Small intestine (tissue), 7 donors: Measurements from ENCODE around the gene HOXB4. TPM values are rescaled to one million over a fixed set of nuclear protein-coding genes. Genes with fewer than 3 reads are reported as not detected.

Source experiments
- DNase-seq, 2 donors: peaks; one replicate each; pipeline versions ENCODE4 v3.0.0 to v3.0.0-alpha.2; 2013
- FAIRE-seq: peaks from 2 replicates; lab custom pipeline; 2012; peaks lifted over from hg19 to GRCh38; lab: Jason Lieb, UNC
- H3K27ac ChIP-seq, 3 donors: one replicate each; pipeline ENCODE4 v1.5.1; 2013; ENCODE audit warnings: low read length in 2 of 3, mild to moderate bottlenecking in 2 of 3, control low read depth in 1 of 3, inconsistent platforms in 1 of 3, low read depth in 1 of 3, moderate library complexity in 1 of 3
- H3K27me3 ChIP-seq, 3 donors: one replicate each; pipeline ENCODE4 v1.6.1; 2013; ENCODE audit warnings: low read length in 3 of 3, inconsistent platforms in 1 of 3; ENCODE audit not compliant: control insufficient read depth in 3 of 3, insufficient read depth in 3 of 3
- H3K36me3 ChIP-seq, 3 donors: one replicate each; pipeline ENCODE4 v1.6.1; 2013; ENCODE audit warnings: low read length in 3 of 3, inconsistent platforms in 1 of 3, low read depth in 1 of 3, mild to moderate bottlenecking in 1 of 3, moderate library complexity in 1 of 3; ENCODE audit not compliant: control insufficient read depth in 3 of 3, insufficient read depth in 2 of 3
- H3K4me1 ChIP-seq, 3 donors: one replicate each; pipeline ENCODE4 v1.6.1; 2013; ENCODE audit warnings: low read length in 2 of 3, inconsistent platforms in 1 of 3, low read depth in 1 of 3, mild to moderate bottlenecking in 1 of 3, moderate library complexity in 1 of 3; ENCODE audit not compliant: control insufficient read depth in 3 of 3, insufficient read depth in 2 of 3
- H3K4me3 ChIP-seq, 3 donors: one replicate each; pipeline ENCODE4 v1.5.1; 2013; ENCODE audit warnings: low read length in 3 of 3, control low read depth in 1 of 3, inconsistent platforms in 1 of 3, low read depth in 1 of 3, mild to moderate bottlenecking in 1 of 3, moderate library complexity in 1 of 3
- H3K9me3 ChIP-seq, 2 donors: one replicate each; pipeline ENCODE4 v1.6.1; 2013; ENCODE audit warnings: low read depth in 1 of 2, low read length in 1 of 2; ENCODE audit not compliant: control insufficient read depth in 2 of 2, insufficient read depth in 1 of 2
- WGBS, 3 donors: extraction: QIAGEN DNeasy Blood & Tissue Kit; methylation state at CpG; one replicate each; pipeline ENCODE4 v1.1.7; 2013; 5-methylcytosine and 5-hydroxymethylcytosine counted together
- polyA plus RNA-seq, 4 donors: library from polyadenylated mRNA; stranded (reverse) in 3 of 4; unstranded in 1 of 4; fragments of 200-250 nt in 3 of 4; fragments of 120-200 nt in 1 of 4; gene quantifications; one replicate each; pipeline versions ENCODE4 v1.2.1 to v1.2.3, GENCODE V29; 2013
- donor health status: healthy with polysubstance abuse.
- donor health status: control.
- donor health status: control.
- donor health status: Bipolar disorder and iron deficiency.
- donor health status: healthy.

The HOXB4 gene
- polyA plus RNA-seq, 4 donors: 0.27 to 3.1 (median 2.2) TPM; not detected in 1

DNA sequence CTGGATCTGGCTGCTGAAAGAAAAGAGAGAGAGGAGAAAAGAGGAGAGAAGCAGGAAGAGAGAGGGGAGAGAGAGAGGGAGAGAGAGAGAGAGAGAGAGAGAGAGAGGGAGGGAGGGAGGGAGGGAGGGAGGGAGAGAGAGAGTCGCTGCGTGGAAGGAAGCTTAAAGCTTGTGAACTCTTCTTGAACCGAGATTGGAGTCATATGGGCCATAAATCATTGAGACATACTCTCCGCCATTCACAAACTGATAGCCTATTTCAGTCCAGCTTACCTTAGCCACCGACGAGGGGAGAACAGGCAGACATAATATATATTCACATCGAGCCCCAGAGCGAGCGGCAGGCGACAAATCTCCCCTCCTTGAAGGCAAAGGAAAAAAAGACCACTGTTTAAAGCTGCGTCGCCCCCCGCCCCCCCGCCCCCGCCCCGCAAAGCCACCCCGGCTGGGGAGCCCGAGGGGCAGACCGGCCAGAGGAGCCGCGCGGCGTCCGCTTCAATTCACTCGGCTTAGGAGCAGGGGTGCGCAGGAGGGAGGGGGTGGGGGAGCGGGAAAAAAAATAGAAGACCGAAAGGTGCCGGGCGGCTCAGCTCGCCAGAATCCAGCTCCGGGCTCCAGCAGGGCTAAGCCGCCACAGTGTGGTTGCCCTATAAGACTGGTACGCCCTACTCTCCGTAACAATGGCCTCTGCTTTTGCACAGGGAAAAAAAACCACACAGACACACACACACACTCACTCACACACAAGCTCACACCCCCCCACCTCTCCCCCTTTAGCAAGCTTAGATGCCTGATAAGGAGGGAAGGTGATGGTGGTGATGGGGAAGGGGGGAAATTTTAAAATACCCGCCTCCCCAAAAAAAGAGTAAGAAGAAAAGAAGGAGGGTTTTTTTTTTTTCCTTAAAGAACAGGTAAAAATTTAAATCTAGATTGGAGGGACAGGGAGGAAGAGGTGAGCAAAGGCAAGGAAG is 22.6 kb downstream of the HOXB4 start:
- DNase-seq: peak in 1 of 2 donors; percentile 82
- Histone ChIP-seq H3K4me3 (peak overlapping the region in 2 of 3 donors; percentile 8 to 27), H3K36me3 (peaks cover 0 to 38% (median 0%) of the 10 kb centered on the region in 3 donors), H3K9me3 (no peaks in the 10 kb centered on the region), H3K27me3 (peaks cover 0 to 87% (median 4%) of the 10 kb centered on the region in 3 donors), H3K27ac (peak overlapping the region in 2 of 3 donors; percentile 63 to 84), H3K4me1 (peaks cover 0 to 45% (median 0%) of the 10 kb centered on the region in 3 donors)
- 5 to 20% (median 11%) methylated on average over 36 of the region's 36 CpGs for WGBS, 3 donors
- FAIRE-seq: no peak

DNA sequence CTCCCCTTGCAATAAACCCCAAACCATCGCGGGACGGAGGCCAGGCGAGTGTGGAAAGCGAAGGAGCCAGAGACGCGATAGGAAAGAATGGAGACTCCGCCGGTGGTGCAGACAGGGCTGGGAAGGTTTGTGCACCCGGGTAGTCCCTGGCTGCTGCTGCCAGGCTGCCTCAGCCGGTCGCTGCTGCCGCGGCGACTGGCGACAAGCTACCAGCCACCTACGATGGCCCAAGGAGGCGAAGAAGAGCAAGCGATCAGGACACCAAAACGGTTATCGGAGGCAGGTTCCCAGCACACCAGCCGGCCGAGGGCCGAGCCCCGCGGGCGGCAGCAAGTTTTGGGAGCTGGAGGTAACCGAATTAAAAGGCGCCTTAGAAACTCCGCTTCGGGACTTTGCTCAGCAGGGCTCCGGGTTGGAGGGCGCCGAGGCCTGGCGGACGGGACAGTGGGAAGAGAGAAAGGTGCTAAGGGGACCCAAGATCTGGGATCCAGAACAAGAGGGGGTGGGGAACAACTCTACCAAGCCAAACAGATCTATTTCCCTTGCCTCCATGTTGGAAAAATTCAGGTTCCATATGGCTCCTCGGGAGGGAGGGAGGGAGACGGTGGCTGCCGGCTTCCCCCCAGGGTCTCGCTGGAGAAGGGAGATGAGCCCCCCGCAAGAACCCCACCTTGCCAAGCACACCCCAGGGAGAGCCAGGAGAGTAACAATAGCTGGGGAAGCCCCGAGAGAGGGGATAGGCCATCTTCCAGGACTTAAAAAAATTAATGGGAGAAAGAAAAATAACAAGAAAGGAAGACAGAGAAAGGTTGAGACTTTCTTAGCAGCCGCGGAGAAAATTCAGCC is 23.5 kb downstream of the HOXB4 start:
- peak overlapping the region in 1 of 3 donors; percentile 27 for H3K4me3 ChIP-seq
- H3K27ac ChIP-seq: peak overlapping the region in 2 of 3 donors; percentile 53 to 82
- peaks cover 0 to 43% (median 0%) of the 10 kb centered on the region in 3 donors for H3K36me3 ChIP-seq
- peaks cover 0 to 88% (median 8%) of the 10 kb centered on the region in 3 donors for H3K27me3 ChIP-seq
- 32 to 36% (median 36%) methylated on average over 44 of the region's 44 CpGs for WGBS, 3 donors
- DNase-seq: peak in 1 of 2 donors; percentile 25
- H3K9me3 ChIP-seq: no peaks in the 10 kb centered on the region
- FAIRE-seq: no peak
- peaks cover 0 to 40% (median 0%) of the 10 kb centered on the region in 3 donors for H3K4me1 ChIP-seq

DNA sequence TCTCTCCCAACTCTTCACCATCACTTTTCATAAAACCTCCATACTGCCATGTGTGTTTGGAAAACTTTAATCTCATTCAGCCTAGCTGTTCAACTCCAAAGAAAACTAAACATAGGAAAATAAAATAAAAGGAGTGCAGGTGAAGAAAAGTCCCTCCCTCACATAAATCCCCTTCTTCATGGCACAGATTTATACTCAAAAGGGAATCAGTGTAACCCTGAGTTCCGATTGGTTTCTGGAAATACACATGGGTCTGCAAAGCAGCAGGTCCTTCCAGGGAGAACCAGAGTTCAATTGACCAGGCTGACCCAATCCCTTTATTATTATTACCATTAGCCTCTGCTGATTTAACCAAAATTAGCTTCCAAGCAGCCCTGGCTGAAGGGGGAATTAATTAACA is 24.3 kb downstream of the HOXB4 start:
- peaks cover 0 to 85% (median 8%) of the 10 kb centered on the region in 3 donors for H3K27me3 ChIP-seq
- peak overlapping the region in 2 of 3 donors; percentile 53 to 82 for H3K27ac ChIP-seq
- no peaks in the 10 kb centered on the region for H3K9me3 ChIP-seq
- peak in 1 of 2 donors; percentile 3 for DNase-seq
- H3K4me1 ChIP-seq: peaks cover 0 to 36% (median 0%) of the 10 kb centered on the region in 3 donors
- no peak overlapping the region for H3K4me3 ChIP-seq
- 52 to 66% (median 65%) methylated on average over 1 of the region's 1 CpG for WGBS, 3 donors
- H3K36me3 ChIP-seq: peaks cover 0 to 37% (median 0%) of the 10 kb centered on the region in 3 donors
- no peak for FAIRE-seq

GRCh38 chr17:48553190-48553547 is 25.0 kb downstream of the HOXB4 start:
- H3K4me1 ChIP-seq: peaks cover 0 to 38% (median 3%) of the 10 kb centered on the region in 3 donors
- H3K27ac ChIP-seq: peak overlapping the region in 2 of 3 donors; percentile 53 to 88
- H3K4me3 ChIP-seq: no peak overlapping the region
- peaks cover 0 to 84% (median 8%) of the 10 kb centered on the region in 3 donors for H3K27me3 ChIP-seq
- DNase-seq (peak in 1 of 2 donors; percentile 14), FAIRE-seq (no peak)
- peaks cover 0 to 36% (median 0%) of the 10 kb centered on the region in 3 donors for H3K36me3 ChIP-seq
- 50 to 59% (median 54%) methylated on average over 5 of the region's 5 CpGs for WGBS, 3 donors
- H3K9me3 ChIP-seq: no peaks in the 10 kb centered on the region

DNA sequence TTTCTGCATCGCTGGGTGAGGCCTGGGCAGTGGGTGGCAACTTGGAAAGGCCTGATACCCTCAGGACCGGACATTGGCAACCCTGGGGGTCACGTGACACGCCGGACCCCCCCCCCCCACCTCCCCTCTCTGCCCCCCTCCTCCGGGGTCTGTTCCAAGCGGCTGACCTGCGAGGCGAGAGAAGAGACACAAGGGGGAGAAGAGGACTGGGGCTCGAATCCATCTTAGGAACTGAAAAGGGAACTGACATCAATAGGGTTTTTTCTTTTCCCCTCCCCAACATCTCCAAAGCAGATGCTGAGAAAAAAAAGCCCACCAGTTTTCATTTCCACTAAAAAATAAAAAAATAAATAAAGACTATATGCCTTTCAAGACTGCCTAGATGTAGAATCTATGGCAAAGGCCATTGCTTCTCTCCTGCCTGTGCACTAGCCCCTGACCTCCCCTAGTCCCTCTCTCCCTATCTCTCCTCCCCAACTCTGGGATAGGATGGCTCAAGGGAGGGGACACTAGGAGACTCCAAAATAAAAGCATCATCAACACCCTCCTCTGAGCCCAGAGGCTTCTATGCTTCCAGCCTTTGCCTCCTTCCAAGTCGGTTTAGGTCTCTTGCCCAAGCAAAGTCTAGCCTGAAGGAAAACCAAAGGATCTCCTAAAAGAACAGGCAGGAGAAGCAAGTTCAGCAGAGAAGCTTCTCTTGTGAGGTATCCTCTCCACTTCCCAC is 25.5 kb downstream of the HOXB4 start:
- H3K36me3 ChIP-seq: peaks cover 0 to 32% (median 0%) of the 10 kb centered on the region in 3 donors
- DNase-seq: peak in 1 of 2 donors; percentile 8
- peak overlapping the region in 2 of 3 donors; percentile 64 to 88 for H3K27ac ChIP-seq
- WGBS, 3 donors: 39 to 48% (median 43%) methylated on average over 6 to 11 of the region's 11 CpGs
- peaks cover 0 to 38% (median 3%) of the 10 kb centered on the region in 3 donors for H3K4me1 ChIP-seq
- FAIRE-seq: no peak
- H3K27me3 ChIP-seq: peaks cover 0 to 84% (median 8%) of the 10 kb centered on the region in 3 donors
- no peaks in the 10 kb centered on the region for H3K9me3 ChIP-seq
- H3K4me3 ChIP-seq: no peak overlapping the region

DNA sequence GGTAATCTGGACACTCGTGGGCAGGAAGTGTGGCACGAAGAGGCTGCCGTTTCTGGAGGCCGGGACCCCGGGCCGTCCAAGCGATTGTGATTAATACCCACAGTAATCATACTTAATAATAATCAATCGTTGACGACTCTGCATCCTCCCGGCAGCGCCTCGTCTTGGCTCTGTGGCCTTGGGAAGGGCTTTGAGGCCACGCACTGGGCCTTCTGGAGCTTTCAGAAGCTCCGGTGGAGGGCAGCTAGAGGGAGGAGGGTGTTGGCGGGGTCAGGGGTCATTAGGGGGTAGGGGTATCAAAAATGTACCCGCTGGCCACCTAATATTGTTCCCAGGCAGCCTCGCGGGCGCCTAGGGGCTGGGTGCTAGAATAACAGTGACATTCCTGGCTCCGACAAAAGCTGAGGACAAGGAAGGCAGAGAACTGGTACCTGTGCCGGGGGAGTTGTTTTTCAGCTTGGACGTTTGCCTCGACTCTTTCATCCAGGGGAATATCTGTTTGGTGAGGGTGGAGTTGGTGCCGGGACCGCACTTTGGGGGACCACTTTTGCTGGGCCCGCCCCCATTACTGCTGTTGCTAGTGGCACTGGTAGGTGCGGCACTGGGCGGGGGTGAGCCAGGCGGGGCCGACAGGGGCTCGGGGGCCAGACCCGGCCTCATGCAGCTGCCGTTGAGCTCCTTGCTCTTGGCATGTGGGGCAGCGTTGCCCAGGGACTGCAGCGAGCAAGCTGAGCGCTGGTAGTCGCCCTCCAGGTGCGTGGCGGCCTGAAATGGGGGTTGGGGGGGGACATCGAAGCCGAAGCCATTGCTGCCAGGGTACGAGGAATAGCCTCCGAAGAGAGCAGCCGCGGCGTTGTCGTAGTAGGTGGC is 26.3 kb downstream of the HOXB4 start:
- no peak overlapping the region for H3K4me3 ChIP-seq
- 43 to 52% (median 52%) methylated on average over 43 to 47 of the region's 47 CpGs for whole genome bisulfite sequencing, 3 donors
- H3K27me3 ChIP-seq: peaks cover 0 to 84% (median 8%) of the 10 kb centered on the region in 3 donors
- no peak for FAIRE-seq
- H3K4me1 ChIP-seq: peaks cover 0 to 32% (median 3%) of the 10 kb centered on the region in 3 donors
- H3K36me3 ChIP-seq: peaks cover 0 to 30% (median 0%) of the 10 kb centered on the region in 3 donors
- H3K9me3 ChIP-seq: no peaks in the 10 kb centered on the region
- peak in 1 of 2 donors; percentile 7 for DNase-seq
- H3K27ac ChIP-seq: peak overlapping the region in 2 of 3 donors; percentile 64 to 88

GRCh38 chr17:48551214-48551555 is 27.0 kb downstream of the HOXB4 start:
- 34 to 58% (median 51%) methylated on average over 19 of the region's 19 CpGs for WGBS, 3 donors
- H3K27me3 ChIP-seq: peaks cover 0 to 84% (median 8%) of the 10 kb centered on the region in 3 donors

More at GRCh38 chr17:48551214-48551555, 27.0 kb downstream of the HOXB4 start:
- H3K4me1 ChIP-seq: peaks cover 0 to 33% (median 3%) of the 10 kb centered on the region in 3 donors
- peak overlapping the region in 2 of 3 donors; percentile 64 to 88 for H3K27ac ChIP-seq
- peaks cover 0 to 30% (median 0%) of the 10 kb centered on the region in 3 donors for H3K36me3 ChIP-seq
- no peak overlapping the region for H3K4me3 ChIP-seq
- FAIRE-seq: no peak
- DNase-seq: peak in 1 of 2 donors; percentile 8
- H3K9me3 ChIP-seq: no peaks in the 10 kb centered on the region
